GM21447 (cell line): ENCODE results near the gene NPIPA7.
"Not testable (repeated sequence)": the region's sequence is repeated elsewhere in the genome, so short reads cannot be mapped to it uniquely, and the experiment has no call there.

ENCODE experiments used
- ATAC-seq: cut with Tn5 transposase; IDR thresholded peaks from one replicate; pipeline ENCODE4 v1.9.1; 2021; ENCODE audit not compliant: unreplicated experiment

The NPIPA7 gene

DNA sequence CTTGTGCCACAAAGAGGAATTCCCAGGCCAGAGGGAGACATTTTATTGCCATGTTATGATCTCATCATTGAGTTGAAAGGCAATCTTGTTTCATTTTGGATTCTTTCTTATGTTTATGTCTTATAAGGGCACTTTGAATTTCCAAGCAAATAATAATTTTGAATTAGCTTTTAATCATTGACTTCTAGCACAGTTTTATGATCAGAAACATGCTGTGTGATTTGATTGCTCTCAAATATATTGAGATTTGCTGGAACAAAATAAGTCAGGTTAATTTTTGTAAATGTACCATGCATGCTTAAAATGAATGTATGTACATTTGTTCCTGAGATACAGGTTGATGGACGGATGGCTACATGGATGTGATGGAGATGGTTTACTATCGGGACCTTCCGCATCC is at the start of gene NPIPA7:
Gene NPIPA7, plus strand, starts transcription at position 301 of the 400 bp plus-strand sequence. CDS start 105 bp downstream, outside the sequence.
- not testable (repeated sequence) for ATAC-seq

DNA sequence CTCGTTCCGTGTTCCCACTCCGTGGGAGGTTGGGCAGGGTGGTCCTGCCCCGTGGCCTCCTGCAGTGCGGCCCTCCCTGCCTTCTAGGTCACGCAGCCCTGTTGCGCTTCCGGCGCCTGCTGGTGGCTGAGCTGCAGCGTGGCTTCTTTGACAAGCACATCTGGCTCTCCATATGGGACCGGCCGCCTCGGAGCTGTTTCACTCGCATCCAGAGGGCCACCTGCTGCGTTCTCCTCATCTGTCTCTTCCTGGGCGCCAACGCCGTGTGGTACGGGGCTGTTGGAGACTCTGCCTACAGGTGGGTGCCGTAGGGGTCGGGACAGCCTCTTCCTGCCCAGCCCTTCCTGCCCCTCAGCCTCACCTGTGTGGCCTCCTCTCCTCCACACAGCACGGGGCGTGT is 47.5 kb upstream of the NPIPA7 start:
- ATAC-seq = not testable (repeated sequence)

- ATAC-seq = not testable (repeated sequence)
These were observed 21.4 kb upstream of the NPIPA7 start for GRCh38 chr16:16357556-16357955.

GRCh38 chr16:16358539-16359240 is 20.2 kb upstream of the NPIPA7 start:
- not testable (repeated sequence) for ATAC-seq

GRCh38 chr16:16363595-16363994 is 15.3 kb upstream of the NPIPA7 start:
- ATAC-seq = not testable (repeated sequence)

- not testable (repeated sequence) for ATAC-seq
These were observed 14.8 kb upstream of the NPIPA7 start for GRCh38 chr16:16364100-16364499.

DNA sequence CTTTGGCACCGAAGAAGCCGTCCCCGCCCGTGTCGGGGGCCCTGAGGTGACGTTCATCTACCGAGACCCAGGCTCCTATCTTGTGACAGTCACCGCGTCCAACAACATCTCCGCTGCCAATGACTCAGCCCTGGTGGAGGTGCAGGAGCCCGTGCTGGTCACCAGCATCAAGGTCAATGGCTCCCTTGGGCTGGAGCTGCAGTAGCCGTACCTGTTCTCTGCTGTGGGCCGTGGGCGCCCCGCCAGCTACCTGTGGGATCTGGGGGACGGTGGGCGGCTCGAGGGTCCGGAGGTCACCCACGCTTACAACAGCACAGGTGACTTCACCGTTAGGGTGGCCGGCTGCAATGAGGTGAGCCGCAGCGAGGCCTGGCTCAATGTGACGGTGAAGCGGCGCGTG is 14.2 kb upstream of the NPIPA7 start:
- not testable (repeated sequence) for ATAC-seq

DNA sequence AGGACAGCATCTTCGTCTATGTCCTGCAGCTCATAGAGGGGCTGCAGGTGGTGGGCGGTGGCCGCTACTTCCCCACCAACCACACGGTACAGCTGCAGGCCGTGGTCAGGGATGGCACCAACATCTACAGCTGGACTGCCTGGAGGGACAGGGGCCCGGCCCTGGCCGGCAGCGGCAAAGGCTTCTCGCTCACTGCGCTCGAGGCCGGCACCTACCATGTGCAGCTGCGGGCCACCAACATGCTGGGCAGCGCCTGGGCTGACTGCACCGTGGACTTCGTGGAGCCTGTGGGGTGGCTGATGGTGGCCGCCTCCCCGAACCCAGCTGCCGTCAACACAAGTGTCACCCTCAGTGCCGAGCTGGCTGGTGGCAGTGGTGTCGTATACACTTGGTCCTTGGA is 13.6 kb upstream of the NPIPA7 start:
- not testable (repeated sequence) for ATAC-seq

- ATAC-seq = not testable (repeated sequence)
These were observed 13.1 kb upstream of the NPIPA7 start for GRCh38 chr16:16365851-16366250.

DNA sequence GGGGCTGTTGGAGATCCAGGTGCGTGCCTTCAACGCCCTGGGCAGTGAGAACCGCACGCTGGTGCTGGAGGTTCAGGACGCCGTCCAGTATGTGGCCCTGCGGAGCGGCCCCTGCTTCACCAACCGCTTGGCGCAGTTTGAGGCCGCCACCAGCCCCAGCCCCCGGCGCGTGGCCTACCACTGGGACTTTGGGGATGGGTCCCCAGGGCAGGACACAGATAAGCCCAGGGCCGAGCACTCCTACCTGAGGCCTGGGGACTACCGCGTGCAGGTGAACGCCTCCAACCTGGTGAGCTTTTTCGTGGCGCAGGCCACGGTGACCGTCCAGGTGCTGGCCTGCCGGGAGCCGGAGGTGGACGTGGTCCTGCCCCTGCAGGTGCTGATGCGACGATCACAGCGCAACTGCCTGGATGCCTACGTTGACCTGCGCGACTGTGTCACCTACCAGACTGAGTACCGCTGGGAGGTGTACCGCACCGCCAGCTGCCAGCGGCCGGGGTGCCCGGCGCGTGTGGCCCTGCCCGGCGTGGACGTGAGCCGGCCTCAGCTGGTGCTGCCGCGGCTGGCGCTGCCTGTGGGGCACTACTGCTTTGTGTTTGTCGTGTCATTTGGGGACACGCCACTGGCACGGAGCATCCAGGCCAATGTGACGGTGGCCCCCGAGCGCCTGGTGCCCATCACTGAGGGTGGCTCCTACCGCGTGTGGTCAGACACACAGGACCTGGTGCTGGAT is 12.2 kb upstream of the NPIPA7 start:
- ATAC-seq = not testable (repeated sequence)

- ATAC-seq = not testable (repeated sequence)
These were observed 11.7 kb upstream of the NPIPA7 start for GRCh38 chr16:16367285-16367628.

- not testable (repeated sequence) for ATAC-seq
These were observed 9.7 kb upstream of the NPIPA7 start for GRCh38 chr16:16369081-16369856.

DNA sequence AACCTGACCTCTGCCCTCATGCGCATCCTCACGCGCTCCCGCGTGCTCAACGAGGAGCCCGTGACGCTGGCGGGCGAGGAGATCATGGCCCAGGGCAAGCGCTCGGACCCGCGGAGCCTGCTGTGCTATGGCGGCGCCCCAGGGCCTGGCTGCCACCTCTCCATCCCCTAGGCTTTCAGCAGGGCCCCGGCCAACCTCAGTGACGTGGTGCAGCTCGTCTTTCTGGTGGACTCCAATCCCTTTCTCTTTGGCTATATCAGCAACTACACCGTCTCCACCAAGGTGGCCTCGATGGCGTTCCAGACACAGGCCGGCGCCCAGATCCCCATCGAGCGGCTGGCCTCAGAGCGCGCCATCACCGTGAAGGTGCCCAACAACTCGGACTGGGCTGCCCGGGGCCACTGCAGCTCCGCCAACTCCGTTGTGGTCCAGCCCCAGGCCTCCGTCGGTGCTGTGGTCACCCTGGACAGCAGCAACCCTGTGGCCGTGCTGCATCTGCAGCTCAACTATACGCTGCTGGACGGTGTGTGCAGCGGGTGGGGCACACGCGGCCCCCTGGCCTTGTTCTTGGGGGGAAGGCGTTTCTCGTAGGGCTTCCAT is 7.7 kb upstream of the NPIPA7 start:
- ATAC-seq = not testable (repeated sequence)

DNA sequence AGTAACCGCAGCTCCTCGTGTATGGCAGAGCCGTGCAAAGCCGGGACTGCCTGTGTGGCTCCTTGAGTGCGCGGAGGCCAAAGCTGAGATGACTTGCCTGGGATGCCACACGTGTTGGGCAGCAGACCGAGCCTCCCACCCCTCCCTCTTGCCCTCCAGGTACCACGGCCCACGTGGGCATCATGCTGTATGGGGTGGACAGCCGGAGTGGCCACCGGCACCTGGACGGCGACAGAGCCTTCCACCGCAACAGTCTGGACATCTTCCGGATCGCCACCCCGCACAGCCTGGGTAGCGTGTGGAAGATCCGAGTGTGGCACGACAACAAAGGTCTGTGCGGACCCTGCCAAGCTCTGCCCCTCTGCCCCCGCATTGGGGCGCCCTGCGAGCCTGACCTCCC is 4.7 kb upstream of the NPIPA7 start:
- ATAC-seq = not testable (repeated sequence)

DNA sequence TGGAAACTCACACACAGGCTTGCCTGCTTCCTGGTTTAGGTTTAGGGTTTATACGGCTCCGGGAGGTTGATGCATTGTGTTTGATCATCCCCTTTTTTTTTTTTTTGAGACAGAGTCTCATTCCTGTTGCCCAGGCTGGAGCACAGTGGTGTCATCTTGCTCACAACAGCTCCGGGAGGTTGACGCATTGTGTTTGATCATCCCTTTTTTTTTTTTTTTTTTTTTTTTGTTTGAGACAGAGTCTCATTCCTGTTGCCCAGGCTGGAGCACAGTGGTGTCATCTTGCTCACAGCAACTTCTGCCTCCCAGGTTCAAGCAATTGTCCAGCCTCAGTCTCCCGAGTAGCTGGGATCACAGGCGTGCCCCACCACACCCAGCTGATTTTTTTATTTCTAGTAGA is 20.7 kb downstream of the NPIPA7 start:
- not testable (repeated sequence) for ATAC-seq

DNA sequence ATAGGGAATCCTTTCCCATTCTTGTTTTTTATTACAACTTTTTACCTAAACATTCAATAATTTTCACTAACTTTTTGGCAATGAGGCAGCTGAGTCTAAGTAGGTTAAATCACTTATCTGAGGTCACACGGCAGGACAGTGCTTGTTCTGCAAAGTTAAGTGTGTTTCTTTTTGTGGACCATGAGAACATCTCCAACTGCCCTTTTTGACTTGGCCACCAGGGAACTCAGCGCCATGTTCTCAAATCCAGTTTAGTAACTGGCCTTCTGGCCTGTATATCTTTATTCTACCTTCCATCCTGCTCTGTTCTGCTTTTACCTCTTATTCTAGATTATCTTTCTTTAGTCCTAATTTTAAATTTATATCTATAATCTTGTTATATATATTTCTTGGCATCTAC is 23.4 kb downstream of the NPIPA7 start:
- not testable (repeated sequence) for ATAC-seq

DNA sequence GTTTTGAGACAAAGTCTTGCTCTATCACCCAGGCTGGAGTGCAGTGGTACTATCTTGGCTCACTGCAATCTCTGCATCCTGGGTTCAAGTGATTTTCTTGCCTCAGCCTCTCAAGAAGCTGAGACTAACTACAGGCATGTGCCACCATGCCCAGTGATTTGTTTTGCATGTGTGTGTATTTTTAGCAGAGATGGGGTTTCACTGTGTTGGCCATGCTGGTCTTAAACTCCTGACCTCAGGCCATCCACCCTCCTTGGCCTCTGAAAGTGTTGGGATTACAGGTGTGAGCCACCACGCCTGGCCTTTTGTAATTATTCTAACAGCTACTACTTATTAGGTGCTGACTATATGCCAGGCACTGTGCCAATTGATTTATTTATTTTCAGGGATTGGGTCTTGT is 25.3 kb downstream of the NPIPA7 start:
- ATAC-seq = not testable (repeated sequence)

DNA sequence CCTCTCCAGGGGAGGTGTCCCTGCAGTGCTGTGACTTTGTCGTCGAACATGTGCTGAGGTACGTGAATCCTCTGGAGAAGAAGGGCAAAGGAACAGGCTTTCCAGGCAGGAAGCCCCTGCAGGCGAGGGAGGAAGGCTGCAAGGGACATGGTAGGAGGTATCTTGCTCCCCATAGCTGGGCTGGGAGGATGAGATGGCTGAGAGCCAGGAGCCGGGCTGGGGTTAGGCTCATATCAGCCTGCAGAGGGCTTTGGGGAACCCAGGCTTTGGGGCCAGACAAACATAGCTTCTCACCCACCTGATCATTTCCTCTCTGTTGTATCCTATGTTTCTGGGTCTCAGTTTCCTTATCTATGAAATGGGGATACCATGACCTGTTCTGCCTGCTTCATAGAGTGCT is 26.5 kb downstream of the NPIPA7 start:
- ATAC-seq = not testable (repeated sequence)

GRCh38 chr16:16408430-16408829 is 29.5 kb downstream of the NPIPA7 start:
- ATAC-seq = not testable (repeated sequence)

DNA sequence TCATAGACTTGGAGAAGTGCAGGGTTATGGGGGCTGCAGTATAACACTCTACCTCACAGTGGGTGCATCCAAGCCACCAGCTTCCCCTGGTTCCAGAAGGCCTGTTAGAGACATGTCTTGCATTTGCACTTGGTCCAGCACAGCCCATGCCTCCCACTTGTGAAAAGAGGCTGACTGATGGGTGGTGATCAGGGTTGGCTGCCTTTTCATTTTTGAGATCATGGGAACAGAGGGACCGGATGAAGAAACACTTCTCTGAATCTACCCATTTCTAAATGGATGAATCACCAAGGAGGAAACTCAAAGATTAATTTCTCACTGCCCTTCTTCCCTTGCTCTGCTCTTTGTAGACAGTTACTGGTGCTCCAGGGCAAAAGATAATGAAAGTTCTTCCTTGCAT is 34.8 kb downstream of the NPIPA7 start:
- ATAC-seq = not testable (repeated sequence)

DNA sequence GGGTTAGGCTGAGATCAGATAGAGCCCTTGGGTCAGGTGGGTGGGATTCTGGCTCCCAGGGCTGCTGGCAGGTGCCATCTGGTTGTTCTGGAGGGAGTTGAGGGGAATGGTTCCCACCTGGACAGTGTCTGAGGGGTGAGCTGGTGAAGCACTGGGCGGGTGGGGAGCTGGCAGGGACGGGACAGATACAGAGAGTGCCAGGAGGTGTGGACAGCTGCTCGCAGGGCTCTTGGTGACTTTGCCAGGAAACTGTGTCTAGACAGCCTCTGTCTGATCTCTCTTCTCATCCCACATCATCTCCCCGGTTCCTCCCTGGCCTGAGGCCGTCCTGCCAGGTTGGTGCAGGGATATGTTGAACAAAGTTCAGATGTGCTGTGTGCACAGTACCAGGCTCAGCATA is 38.1 kb downstream of the NPIPA7 start:
- ATAC-seq = not testable (repeated sequence)
